HG03097 (cell line): Measurements from ENCODE around the gene CDIP1.

Source experiments
- ATAC-seq: cut with Tn5 transposase; IDR thresholded peaks from one replicate; pipeline ENCODE4 v1.9.1; 2021; ENCODE audit not compliant: unreplicated experiment, low FRiP score

Gene CDIP1

DNA sequence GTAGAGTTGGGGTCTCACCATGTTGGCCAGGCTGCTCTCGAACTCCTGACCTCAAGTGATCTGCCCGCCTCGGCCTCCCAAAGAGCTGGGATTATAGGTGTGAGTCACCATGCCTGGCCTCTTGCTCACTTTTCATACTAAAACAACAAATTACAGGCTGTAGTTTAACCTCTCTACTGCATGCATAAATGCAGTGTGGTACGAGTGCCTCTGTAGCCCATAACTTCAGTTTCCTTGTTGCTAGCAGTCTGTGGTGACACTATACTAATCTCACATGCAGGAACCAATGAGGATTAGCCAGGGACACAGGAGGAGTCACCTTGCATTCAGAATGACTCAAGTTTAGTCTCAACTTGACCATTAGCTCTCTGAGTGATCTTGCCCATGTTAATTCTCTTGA, 42.3 kb downstream of the CDIP1 start:
- ATAC-seq, result no peak

DNA sequence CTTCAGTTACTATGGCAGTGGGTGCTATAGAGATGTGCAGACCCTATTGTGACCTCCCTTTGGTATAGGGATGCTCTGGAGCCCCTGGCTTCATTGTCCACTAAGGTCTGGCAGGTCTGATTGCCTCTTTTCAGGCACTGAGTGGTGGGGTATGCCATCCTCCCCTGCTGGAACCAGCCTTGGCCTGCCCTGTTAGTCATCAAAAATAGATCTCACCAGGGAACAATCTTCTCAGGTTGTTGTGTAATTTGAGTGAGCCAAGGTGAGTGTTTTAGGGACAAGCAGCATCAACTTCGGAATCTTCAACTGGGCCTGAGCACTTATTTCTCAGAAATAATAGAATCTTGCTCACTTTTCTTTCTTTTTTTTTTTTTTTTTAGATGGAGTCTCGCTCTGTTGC, 42.8 kb downstream of the CDIP1 start:
- ATAC-seq, result no peak

DNA sequence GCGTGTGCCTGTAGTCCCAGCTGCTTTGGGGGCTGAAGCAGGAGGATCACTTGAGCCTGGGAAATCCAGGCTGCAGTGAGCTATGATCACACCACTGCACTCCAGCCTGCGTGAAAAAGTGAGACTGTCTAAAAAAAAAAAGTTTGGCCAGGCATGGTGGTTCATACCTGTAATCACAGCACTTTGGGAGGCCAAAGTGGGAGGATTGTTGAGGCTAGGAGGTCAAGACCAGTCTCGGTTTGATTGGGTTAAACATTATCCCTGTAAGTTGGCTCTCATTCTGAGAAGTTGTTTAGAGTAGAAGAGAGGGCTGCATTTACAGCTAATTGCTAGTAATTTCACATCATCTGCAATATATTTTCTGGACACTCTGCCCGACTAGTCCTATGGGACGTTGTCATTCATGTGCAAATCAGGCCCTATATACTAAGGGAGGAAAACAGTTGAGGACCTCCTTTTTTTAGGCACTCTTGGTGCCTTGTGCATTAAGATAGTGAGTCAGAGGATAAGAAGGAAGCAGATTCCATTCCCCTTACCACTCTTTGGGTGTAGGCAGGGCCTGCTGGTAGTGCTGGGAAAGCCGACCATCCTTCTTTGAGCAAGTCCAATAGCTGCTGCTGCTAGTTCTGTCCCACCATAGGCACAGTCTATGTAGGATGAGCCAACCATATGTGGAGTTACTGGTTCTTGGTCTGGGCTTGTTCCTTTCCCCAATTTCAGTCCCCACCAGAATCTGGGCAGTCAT, 43.7 kb downstream of the CDIP1 start:
- ATAC-seq, result no peak

- no peak for ATAC-seq
Observed at GRCh38 chr16:4491898-4492297, 46.7 kb downstream of the CDIP1 start.

GRCh38 chr16:4489030-4489429, 49.5 kb downstream of the CDIP1 start:
- ATAC-seq, result no peak

GRCh38 chr16:4488499-4488967, 50.0 kb downstream of the CDIP1 start:
- no peak for ATAC-seq

GRCh38 chr16:4487955-4488498, 50.5 kb downstream of the CDIP1 start:
- no peak for ATAC-seq

- no peak for ATAC-seq
Observed at GRCh38 chr16:4486126-4486893, 52.3 kb downstream of the CDIP1 start.

DNA sequence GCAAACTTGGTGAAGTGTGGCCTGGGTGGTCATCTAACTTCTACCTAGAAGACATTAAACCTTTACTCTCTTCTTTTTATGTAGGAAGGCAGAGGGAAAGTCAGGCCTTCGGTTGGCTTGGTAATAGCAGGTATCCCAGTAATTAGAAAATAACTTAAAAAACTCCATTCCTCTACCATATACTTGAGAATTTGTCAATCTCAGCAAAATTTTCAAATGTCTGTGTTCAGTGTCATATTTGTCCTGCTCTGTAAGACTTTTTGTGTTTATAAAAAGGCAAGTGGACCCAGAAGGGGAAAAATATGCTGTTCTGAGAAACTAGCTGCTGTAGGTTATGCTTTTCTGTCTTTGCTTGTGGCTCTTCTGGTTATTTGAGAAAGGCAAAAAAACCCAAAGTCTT, 56.6 kb downstream of the CDIP1 start:
- no peak for ATAC-seq

DNA sequence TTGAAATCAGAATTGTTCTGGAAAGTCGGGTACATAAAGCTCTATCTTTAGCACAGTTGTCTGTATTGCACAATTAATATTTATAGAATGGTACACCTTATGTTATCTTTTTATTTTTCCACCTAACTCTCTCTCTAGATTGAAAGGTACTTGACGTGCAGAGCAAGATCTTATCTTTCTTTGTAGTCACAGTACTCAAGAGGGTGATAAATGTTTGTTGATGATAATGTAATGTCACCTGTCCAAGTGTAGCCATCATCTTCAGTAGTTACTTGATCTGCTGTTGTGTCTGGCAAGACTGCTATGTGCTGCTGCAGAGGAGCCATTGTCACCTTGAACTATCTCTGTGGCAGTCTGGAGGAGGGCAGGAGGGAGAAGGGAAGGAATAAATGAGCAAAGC, 57.0 kb downstream of the CDIP1 start:
- no peak for ATAC-seq

- no peak for ATAC-seq
Observed at GRCh38 chr16:4477966-4478365, 60.6 kb downstream of the CDIP1 start.

GRCh38 chr16:4475880-4476788, 62.4 kb downstream of the CDIP1 start, which contains the start of gene HMOX2:
Gene HMOX2 (plus strand): TSS chr16:4476398. CDS start chr16:4505525, 29,127 bp downstream.
- peak; percentile 84 for ATAC-seq

DNA sequence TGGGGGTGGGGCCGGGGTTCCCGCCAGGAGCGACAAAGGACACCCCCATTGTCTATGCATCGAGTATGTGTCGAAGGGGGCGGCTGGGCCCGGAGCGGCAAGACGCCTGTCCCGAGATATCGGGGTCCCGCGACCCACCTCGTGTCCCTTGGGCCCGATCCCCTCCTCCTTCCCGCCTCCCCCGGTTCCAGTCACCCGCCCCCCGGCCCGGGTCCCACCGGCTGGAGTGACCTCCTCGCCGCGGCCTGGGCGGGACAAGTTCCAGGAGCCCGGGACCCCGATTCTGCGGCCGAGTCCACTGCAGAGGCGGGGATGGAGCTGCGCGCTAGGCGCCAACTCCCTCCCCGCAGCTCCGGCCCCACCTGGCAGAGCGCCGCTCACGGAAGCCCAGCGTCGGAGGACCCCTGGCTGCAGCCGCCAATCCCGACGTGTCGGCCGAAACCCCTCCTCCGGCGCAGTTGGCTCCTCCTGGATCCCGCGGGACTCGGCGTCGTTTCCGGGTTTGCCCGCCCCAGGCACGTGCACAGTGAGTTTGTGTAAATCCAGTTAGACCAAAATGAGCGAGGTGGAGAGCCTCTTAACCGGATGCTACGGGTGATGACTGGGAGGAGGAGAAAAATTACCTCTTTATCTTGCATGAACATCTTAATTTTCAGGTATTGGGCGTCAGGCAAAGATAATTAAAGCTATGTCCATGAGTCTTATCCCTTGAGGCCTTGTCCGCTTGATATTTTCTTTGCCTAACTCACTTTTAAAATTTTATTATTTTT, 64.2 kb downstream of the CDIP1 start, which contains the start of gene NMRAL1:
TSS of gene NMRAL1 (minus strand) at position 434 of the 770 bp plus-strand sequence. CDS start 493 bp downstream, outside the sequence.
- ATAC-seq, result no peak

GRCh38 chr16:4472880-4473279, 65.7 kb downstream of the CDIP1 start:
- ATAC-seq, result no peak

GRCh38 chr16:4471869-4472268, 66.7 kb downstream of the CDIP1 start:
- ATAC-seq, result no peak

DNA sequence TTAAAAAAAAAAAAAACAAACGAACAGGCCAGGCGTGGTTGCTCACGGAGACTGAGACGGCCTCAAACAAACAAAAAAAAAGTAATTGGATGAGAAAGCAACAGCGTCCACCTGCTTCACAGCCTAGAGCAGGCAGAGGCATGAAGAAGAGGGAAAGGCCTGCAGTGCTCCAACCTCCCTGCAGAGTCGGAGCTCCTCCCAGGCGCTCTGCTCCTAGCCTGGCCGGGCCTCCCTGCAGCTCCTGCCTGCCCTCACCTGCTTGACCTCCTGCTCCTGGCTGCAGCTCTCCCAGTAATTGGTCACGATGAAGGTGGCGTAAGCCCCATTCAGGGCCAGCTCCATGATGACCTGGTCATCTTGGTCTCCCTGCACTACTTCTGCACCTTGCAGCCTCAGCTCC, 69.6 kb downstream of the CDIP1 start:
- ATAC-seq, result no peak

- ATAC-seq, result no peak
Observed at GRCh38 chr16:4467916-4468315, 70.7 kb downstream of the CDIP1 start.

- no peak for ATAC-seq
Observed at GRCh38 chr16:4465977-4466779, 72.4 kb downstream of the CDIP1 start.
